Thyroid gland (tissue), 4 donors: Measurements from ENCODE around the gene SLC35F3. TPM values are rescaled to one million over a fixed set of nuclear protein-coding genes. Genes with fewer than 3 reads are reported as not detected.

Experiments used
- DNase-seq, 2 donors: peaks; one replicate each; pipeline ENCODE4 v3.0.0-alpha.2; 2019
- H3K27ac ChIP-seq, 3 donors: fragments of 200-600 bp; sonication (generic); 1 replicate in 2 of 3; 2 replicates in 1 of 3; pipeline ENCODE4 v1.5.1; 2016 to 2019; ENCODE audit warnings: mild to moderate bottlenecking in 1 of 3, moderate library complexity in 1 of 3
- H3K27me3 ChIP-seq: fragments of 200-600 bp; sonication (generic); one replicate; pipeline ENCODE4 v1.5.1; 2019
- H3K36me3 ChIP-seq, 2 donors: fragments of 200-600 bp; sonication (generic); one replicate each; pipeline ENCODE4 v1.5.1; 2016 to 2019
- H3K4me1 ChIP-seq, 2 donors: fragments of 200-600 bp; sonication (generic); one replicate each; pipeline ENCODE4 v1.5.1; 2017 to 2019
- H3K4me3 ChIP-seq, 3 donors: fragments of 200-600 bp; sonication (generic); replicated peaks in 1 of 3; 1 replicate in 2 of 3; 2 replicates in 1 of 3; pipeline ENCODE4 v1.5.1; 2016; ENCODE audit warnings: mild to moderate bottlenecking in 1 of 3
- H3K9me3 ChIP-seq: fragments of 200-600 bp; sonication (generic); one replicate; pipeline ENCODE4 v1.5.1; 2017
- CTCF ChIP-seq, 6 experiments: fragments of 200-600 bp in 3 of 6; fragments of 450-650 bp in 3 of 6; sonication (generic) in 3 of 6; IDR thresholded peaks; one replicate each; pipeline ENCODE4 v1.5.1; 2016 to 2019; ENCODE audit warnings: antibody characterized with exemption in 6 of 6, mild to moderate bottlenecking in 2 of 6, inconsistent platforms in 1 of 6, moderate library complexity in 1 of 6
- POLR2A ChIP-seq, 2 donors: fragments of 450-650 bp; IDR thresholded peaks; one replicate each; pipeline ENCODE4 v1.6.1; 2017; ENCODE audit warnings: antibody characterized with exemption in 2 of 2, mild to moderate bottlenecking in 2 of 2, moderate library complexity in 1 of 2
- WGBS, 2 donors: methylation state at CpG; one replicate each; pipeline ENCODE4 v1.1.5; 2017; 5-methylcytosine and 5-hydroxymethylcytosine counted together
- intact Hi-C: fragments of 100-400 bp; cut with DNase I; formaldehyde crosslinking; loops from one replicate; pipeline ENCODE4 v1.15.1; 2023
- total RNA-seq, 4 donors: library from RNA; depleted of rRNA; stranded (reverse); fragments of >200 nt; gene quantifications; one replicate each; pipeline ENCODE4 v1.2.3, GENCODE V29; 2016

The SLC35F3 gene
- total RNA-seq, 4 donors from 2014 or later: 0.89 to 1.9 (median 1.5) TPM; not detected in 1

DNA sequence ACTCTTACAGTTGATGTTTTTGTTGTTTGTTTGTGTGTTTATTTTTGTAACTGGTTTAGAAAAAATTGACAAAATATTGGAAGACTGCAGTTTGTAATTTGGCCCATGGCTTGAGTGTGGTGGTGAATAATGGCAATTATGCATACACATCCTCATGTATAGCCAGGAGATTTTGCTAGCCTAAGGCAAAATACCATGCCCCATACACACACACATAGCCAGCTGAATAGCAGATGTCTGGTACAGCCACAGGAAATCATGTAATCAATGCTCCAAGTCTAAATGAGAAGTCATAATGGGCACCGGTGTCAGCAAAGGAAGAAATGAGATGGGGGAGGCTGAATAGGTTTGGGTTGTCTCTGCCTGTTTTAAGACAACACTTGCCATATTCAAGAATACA is 333.6 kb downstream of the SLC35F3 start:
- intact Hi-C loops: no loop called here
- no peaks in the 10 kb centered on the region for H3K4me1 ChIP-seq
- no peaks in the 10 kb centered on the region for H3K36me3 ChIP-seq
- no peak for DNase-seq
- H3K27me3 ChIP-seq: no peaks in the 10 kb centered on the region
- no peak overlapping the region for H3K4me3 ChIP-seq
- no peaks in the 10 kb centered on the region for H3K9me3 ChIP-seq
- 84 to 90% methylated on average over 1 of the region's 1 CpG for WGBS, 2 donors
- TF ChIP-seq POLR2A (IDR thresholded peaks at IDR 0.05): no peak
- TF ChIP-seq CTCF (IDR thresholded peaks at IDR 0.05): no peak
- no peak overlapping the region for H3K27ac ChIP-seq

DNA sequence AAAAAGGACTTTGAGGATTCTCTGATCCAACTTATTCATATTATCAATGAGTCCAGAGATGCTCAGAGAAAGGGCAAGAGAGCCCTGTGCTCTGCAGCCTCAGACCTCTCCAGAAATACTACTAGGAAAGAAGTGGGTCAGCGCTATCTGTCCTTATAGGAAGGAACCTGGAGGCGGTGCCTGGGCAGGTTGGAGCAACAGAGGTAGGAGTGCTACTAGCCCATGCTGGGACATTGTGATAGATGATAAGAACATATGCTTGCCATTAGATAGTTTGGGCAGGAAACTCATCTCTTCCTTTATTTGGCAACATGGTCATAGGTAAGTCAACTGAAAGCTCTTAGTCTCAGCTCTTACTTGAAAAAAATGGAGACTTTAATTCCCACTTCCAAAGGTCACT is 335.0 kb downstream of the SLC35F3 start:
- H3K27ac ChIP-seq: no peak overlapping the region
- TF ChIP-seq CTCF (IDR thresholded peaks at IDR 0.05) (no peak), POLR2A (IDR thresholded peaks at IDR 0.05) (no peak)
- 93 to 96% methylated on average over 2 of the region's 2 CpGs for WGBS, 2 donors
- H3K27me3 ChIP-seq: no peaks in the 10 kb centered on the region
- no peaks in the 10 kb centered on the region for H3K4me1 ChIP-seq
- intact Hi-C loops: no loop called here
- no peaks in the 10 kb centered on the region for H3K36me3 ChIP-seq
- no peaks in the 10 kb centered on the region for H3K9me3 ChIP-seq
- H3K4me3 ChIP-seq: no peak overlapping the region
- no peak for DNase-seq

DNA sequence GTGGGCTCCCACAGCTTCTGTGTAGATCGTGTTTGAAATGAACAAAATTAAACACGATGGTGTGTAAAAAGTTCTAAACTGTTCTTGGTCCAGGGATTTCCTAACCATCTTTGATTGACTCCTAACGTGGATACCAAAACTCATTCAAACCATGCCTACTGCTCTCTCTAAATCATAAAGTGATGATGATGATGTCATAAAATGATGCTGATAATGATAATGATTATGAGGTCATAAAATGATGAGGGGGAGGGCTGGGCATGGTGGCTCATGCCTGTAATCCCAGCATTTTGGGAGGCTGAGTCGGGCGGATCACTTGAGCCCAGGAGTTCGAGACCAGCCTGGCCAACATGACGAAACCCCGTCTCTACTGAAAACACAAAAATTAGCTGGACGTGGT is 335.5 kb downstream of the SLC35F3 start:
- H3K4me3 ChIP-seq: no peak overlapping the region
- H3K27ac ChIP-seq: no peak overlapping the region
- TF ChIP-seq CTCF (IDR thresholded peaks at IDR 0.05) (no peak), POLR2A (IDR thresholded peaks at IDR 0.05) (no peak)
- no peaks in the 10 kb centered on the region for H3K36me3 ChIP-seq
- WGBS, 2 donors: 90 to 93% methylated on average over 9 of the region's 9 CpGs
- no peaks in the 10 kb centered on the region for H3K27me3 ChIP-seq
- no peaks in the 10 kb centered on the region for H3K4me1 ChIP-seq
- DNase-seq: no peak
- intact Hi-C loops: no loop called here
- H3K9me3 ChIP-seq: no peaks in the 10 kb centered on the region

DNA sequence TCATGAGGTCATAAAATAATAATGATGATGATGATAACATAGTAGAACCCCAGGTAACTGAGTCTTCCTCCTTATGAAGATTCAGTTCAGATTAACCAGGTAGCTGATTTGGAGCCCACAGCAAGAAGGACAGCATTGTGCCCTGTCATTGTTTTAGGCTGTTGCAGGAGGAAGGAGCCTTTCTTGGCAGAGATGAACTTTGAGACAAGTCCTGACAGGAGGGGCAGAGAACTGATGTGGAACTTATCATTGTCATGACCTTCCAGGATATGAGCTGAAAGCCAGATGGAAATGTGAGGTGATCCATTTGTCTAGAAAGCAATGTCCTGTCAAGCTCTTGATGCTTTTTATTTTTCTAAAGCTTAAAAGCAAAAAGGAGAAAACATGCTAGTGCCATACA is 336.2 kb downstream of the SLC35F3 start:
- TF ChIP-seq CTCF (IDR thresholded peaks at IDR 0.05) (no peak), POLR2A (IDR thresholded peaks at IDR 0.05) (no peak)
- H3K27ac ChIP-seq: no peak overlapping the region
- no peaks in the 10 kb centered on the region for H3K4me1 ChIP-seq
- H3K9me3 ChIP-seq: no peaks in the 10 kb centered on the region
- H3K27me3 ChIP-seq: no peaks in the 10 kb centered on the region
- no peak overlapping the region for H3K4me3 ChIP-seq
- intact Hi-C loops: no loop called here
- no peak for DNase-seq
- H3K36me3 ChIP-seq: no peaks in the 10 kb centered on the region

GRCh38 chr1:234241941-234242490 is 337.5 kb downstream of the SLC35F3 start:
- no peak overlapping the region for H3K27ac ChIP-seq
- H3K36me3 ChIP-seq: no peaks in the 10 kb centered on the region
- TF ChIP-seq POLR2A (IDR thresholded peaks at IDR 0.05): no peak
- TF ChIP-seq CTCF (IDR thresholded peaks at IDR 0.05): no peak
- H3K9me3 ChIP-seq: no peaks in the 10 kb centered on the region
- H3K4me3 ChIP-seq: no peak overlapping the region
- 96 to 98% methylated on average over 5 of the region's 5 CpGs for WGBS, 2 donors
- DNase-seq: no peak
- no peaks in the 10 kb centered on the region for H3K4me1 ChIP-seq
- no peaks in the 10 kb centered on the region for H3K27me3 ChIP-seq
- intact Hi-C loops: no loop called here
